Measurements from ENCODE around the gene PREX1.
"Not testable (repeated sequence)": the region's sequence is repeated elsewhere in the genome, so short reads cannot be mapped to it uniquely, and the experiment has no call there.

GRCh38 chr20:48869442-48869841 is 41.6 kb upstream of the PREX1 start:
- TF ChIP-seq CTCF (IDR thresholded peaks at IDR 0.05 in 8 of 11, conservative IDR thresholded peaks at IDR 0.05 in 3 of 11); POLR2A (IDR thresholded peaks at IDR 0.05); POLR2AphosphoS5 (IDR thresholded peaks at IDR 0.05): not testable (repeated sequence)

All from spleen (tissue), 7 donors.